GM21825 (cell line): ENCODE measurements around the gene SLC25A47.
"Not testable (repeated sequence)": the region's sequence is repeated elsewhere in the genome, so short reads cannot be mapped to it uniquely, and the experiment has no call there.

Experiments
- ATAC-seq: cut with Tn5 transposase; IDR thresholded peaks from one replicate; pipeline ENCODE4 v1.9.1; 2021; ENCODE audit warnings: mild to moderate bottlenecking, moderate library complexity; ENCODE audit not compliant: unreplicated experiment

The SLC25A47 gene

DNA sequence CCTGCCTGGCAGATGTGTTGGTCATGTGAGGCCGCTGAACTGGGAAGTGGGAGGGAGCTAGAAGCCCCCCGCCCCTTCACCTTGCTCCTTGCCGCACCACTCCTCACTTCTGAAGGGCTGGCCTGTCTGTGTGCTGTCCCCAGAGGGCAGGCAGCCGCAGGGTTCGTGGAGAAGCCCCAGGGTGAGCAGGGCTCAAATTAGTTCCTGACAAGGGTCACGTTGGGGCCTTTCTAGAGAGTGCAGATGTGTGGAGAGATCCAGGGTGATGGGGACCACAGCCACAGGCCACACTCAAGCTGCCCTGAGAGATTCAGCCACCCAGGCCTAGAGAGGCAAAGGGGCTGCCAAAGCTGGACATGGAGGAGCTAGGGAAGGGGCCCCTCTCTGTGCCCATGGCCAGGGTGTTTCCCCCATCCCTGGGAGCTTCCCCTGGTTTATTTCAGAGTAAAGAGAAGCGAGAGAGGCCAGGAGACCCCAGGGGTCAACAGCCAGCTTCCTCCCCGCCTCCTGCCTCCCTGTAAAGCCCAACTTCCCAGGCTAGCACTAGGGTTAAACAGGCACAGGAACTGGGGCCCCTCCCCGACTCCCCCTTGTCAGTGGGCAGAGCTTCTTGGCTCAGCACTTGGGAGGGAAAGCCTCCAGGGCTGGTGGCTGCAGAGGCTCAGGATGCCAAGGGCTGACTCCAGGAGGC is 33.1 kb upstream of the SLC25A47 start:
- no peak for ATAC-seq

DNA sequence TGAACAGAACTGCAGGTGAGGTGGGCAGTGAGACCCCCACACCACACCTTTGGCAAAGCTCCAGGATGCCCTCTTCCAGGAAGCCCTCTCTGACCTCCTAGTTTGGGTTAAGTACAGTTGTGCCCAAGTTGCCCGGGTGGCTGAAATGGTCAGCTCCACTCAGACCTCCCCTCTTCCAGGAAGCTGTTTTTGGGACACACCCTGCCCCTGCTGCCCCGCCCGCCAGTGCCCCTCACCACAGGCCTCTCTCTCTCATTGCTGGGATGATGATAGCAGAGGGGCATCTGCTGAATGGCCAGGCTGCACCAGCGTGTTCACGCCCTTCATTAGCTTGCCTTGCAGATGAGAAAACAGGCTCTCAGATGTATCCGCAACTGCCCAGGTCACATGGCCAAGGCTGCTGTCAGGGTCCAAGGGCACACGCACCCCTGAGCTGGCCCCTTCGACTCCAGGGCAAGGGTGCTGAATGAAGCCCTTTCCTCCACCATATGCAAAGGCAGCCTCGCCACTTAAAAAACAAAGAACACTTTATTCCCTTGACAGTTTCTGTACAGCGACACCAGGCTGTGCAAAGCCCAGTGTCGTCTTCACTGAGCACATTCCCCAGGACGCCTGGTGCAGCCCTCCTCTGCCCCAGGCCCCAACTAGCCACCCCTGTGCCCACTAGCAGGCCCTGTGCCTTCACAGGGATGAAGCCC is 32.4 kb upstream of the SLC25A47 start:
- ATAC-seq: no peak

DNA sequence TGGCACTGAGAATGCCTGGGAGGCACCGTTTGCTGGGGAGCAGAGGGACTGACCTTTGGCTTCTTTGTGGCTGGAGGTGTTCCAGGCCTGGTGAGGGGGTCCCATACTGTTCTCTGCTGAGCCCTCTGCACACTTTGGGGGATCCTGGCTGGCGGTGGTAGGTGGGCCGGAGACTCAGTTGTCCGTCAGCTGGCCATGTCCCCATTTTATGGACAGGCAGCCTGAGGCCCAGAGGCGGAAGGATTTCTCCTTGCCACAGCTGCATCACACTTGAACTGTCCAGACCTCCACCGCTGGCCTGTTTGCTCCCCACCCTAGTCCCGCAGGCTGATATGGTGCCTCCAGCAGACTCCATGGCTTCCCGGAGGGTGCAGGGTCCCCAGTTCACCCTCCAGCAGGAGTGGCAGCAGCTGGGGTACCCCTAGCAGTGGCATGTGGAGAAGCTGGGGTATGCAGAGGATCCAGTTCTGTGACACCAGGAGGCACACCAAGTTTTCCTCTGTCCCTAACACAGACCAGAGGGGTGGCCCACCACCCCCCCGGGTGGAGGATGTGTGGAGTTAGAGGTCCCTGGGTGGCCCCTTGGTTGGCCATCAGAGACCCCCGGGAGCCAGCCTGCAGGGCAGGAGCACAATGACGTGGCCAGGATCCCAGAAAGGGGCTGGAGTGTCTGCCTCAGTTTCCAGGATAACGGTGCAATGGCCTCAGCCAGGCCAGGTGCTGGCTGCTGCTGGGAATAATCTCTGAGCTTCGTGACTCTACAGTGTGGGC is 31.6 kb upstream of the SLC25A47 start:
- ATAC-seq: no peak

DNA sequence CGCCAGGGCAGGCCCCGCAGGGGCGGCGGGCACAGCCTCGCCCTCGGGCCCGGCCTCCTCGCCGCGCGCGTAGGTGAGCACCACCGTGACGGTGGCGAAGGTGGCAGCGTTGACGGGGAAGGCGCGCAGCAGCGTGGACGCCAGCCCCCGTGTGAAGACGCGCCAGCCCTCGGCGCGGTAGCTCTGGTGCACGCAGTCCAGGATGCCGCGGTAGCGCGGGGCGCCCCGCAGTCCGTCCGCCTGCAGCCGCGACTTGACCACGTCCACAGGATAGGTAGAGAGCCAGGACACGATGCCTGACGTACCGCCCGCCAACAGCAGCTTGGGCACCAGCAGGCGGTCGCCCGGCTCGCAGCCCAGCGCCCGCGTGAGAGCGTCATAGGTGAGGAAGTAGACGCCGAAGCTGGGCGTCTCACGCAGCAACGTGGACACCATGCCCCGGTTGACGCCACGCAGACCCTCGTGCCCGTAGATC is 30.8 kb upstream of the SLC25A47 start:
- no peak for ATAC-seq

DNA sequence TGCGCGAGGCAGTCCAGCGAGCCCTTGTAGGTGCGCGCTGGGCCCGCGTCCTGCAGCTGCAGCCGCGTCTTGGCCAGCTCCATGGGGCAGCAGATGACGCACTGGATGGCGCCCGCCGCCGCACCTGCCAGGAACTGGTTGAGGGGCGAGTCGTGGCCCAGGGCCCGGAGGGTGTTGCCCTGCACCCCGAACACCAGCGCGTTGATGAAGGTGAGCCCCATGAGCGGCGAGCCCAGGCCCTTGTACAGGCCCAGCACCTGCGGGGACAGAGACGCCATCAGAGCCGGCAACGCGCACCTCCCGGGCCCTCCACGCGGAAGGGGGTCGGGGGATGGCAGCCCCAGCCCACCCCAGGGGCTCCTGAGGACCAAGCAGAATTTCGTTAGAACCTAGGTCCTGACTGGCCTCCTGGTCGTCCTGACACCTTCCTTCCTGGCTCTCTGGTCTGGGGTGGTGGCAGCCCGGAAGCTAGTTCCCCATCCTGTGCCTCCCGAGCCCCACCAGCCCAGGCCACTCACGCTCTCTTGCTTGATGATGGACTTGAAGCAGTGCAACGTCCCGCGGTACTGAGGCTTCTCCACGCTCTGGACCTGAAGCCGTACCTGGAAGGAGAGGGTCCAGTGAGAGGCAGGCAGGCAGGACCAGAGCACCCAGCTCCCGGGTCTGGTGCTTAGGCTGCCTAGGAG is 30.2 kb upstream of the SLC25A47 start:
- ATAC-seq: no peak

DNA sequence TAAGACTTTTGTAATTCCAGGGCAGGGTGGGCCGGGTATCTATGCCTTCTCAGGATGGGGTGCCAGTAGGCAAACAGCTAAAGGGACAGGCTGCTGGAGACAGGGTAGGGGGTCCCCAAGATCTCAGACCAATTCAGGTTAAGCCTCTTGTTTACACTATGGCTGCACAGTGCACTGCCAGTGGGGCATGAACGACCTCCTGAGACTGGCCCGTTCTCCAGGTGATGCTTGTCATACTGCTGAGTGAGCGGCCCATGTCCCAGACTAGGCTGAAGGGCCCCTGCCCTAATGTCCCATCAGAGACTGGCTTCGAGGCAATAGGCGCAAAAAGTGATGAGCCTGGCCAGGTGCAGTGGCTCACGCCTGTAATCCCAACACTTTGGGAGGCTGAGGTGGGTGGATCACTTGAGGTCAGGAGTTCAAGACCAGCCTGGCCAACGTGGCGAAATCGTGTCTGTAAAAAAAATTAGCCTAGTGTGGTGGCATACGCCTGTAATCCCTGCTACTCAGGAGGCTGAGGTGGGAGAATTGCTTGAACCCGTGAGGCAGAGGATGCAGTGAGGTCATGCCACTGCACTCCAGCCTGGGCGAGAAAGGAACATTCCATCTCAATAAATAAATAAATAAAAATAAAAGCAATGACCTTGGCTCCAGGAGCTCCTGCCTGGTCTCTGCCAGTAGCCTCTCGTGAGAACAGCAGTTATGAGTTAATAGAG is 29.5 kb upstream of the SLC25A47 start:
- no peak for ATAC-seq

DNA sequence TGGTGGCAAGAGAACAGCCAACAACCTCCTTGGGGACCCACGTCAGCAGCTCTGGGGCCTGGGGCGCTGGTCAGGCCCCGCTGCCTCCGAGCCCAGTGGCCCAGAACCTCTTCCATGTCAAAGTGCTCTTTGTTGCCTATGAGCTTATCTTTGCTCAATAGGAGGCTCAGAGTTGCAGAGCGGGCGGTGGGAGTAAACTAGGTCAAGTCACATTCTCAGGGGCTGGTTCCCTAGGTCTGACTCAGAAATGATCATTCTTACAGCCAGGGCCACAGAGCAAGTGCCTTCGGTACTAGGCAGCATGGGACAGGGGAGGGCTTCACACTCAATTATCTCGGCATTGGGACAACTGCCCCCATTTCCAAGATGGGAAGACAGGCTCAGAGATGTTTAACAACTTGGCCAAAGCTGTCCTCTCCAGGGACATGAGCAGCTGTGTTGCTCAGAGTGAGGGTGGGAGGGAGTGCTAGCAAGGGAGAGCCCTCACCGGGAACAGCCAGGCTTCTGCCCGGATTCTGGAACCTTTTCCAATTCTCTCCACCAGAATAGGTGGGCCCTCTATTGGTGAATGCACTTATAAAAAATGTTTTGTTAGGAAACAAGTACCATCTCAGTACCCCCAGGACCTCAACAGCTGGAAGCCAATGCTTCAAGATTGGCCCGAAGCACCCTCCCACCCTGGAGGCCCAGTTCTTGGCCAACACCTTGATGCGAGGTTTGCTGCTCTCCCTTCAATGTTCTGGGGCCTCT is 28.8 kb upstream of the SLC25A47 start:
- peak; percentile 25 for ATAC-seq

DNA sequence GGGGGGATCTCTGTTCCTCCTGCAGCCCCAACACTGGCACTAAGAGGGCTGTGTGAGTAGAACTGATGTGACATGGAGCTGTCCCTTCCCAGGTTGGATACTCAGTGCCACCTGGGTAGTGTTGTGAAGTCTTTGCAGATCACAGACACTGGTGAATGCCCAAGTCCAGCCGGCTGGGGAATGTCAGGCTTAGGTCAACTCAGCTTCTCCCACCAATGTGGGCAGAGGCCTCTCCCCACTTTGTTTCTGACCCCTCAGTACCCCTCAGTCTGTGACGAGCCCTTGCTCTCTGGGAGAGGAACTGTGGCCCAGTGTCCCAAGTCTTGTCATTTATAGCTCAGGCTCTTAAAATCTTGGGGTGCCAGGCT is 28.2 kb upstream of the SLC25A47 start:
- no peak for ATAC-seq

DNA sequence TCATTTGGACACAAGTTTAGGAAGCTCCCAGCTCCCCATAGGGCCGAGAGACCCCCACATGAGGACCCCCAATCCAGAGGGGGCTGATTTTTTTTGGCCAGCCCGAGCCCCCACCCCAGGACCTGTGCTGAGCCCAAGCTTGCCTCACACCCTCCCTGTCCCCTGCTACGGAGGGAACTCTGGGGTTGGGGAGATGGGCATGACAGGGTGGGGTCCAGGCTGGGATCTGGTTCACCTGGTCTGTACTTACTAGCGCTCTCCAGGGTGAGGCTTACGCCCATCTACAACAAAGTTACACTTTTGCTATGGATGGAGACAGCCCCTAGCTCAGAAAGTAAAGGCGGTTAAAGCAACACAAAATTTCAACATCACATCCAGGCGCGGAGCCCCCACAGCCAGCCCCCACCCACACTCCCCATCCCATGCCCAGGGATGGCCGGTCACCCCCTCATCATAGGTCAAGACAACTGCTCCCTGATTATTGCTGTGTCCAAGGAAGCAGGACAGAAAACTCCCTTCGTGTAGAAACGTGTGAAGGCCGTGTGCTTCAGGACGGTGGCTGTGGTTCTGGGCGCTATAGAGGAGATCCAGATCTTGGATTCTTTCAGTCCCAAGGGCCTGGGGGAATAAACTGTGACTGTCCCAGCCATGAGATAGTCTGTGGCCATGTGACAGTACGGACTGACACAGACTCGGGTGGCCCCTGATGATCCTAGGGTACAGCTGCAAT is 27.6 kb upstream of the SLC25A47 start:
- ATAC-seq: no peak

- no peak for ATAC-seq
These were observed 27.0 kb upstream of the SLC25A47 start for GRCh38 chr14:100296106-100296651.

DNA sequence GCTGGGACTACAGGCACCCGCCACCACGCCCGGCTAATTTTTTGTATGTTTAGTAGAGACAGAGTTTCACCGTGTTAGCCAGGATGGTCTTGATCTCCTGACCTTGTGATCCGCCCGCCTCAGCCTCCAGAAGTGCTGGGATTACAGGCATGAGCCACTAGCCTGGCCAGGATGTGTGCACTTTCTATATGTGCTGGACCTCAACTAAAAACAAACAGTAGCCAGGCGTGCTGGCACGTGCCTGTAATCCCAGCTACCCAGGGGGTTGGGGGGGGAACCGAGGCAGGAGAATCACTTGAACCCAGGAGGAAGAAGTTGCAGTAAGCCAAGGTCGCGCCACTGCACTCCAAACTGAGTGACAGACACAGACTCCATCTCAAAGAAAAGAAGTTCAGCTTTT is 26.4 kb upstream of the SLC25A47 start:
- ATAC-seq: not testable (repeated sequence)

GRCh38 chr14:100297320-100298300 is 25.5 kb upstream of the SLC25A47 start:
- peak; percentile 84 for ATAC-seq

GRCh38 chr14:100298551-100299237 is 24.4 kb upstream of the SLC25A47 start:
- no peak for ATAC-seq

GRCh38 chr14:100299238-100299560 is 23.9 kb upstream of the SLC25A47 start:
- ATAC-seq: no peak

GRCh38 chr14:100302616-100303015 is 20.5 kb upstream of the SLC25A47 start:
- ATAC-seq: no peak

DNA sequence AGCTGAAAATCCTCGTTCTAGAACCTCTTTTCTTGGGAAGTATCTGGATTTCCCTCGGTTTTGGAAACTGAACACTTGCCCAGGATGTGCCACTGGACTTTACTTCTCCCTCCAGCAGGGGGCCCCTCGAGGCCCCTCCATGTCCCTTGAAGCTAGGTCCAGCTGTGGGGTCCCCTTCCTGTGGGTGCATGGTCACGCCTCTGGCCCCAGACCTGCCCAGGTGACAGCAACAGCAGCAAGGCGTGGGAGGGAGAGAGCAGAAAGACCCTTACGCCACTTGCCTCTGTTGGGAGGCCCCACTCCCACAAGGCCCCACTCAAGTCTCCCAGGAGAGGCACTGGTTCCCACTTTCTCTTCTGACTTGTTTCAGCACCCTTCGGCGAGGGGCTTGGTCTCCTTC is 20.0 kb upstream of the SLC25A47 start:
- no peak for ATAC-seq

DNA sequence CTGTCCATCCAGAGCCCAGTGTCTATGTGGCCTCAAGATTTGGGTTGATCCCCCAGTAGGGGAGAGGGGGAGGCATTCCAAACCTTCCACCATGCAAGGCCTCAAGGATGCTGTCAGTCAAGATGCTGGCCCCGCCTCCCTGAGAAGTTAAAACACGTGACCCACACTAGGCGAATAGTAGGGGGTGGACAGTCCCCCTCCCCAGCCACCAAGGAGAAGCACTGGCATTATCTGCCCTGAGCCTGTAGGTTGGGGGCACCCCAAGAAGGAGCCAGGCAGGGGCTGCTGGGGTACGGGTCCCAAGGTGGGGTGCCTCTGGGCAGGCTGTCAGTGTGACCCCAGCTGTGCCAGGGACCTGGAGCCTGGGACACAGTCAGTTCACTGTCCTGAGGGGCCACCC is 19.2 kb upstream of the SLC25A47 start:
- no peak for ATAC-seq
